ENCODE measurements around the gene PCDHA6. TPM values are rescaled to one million over a fixed set of nuclear protein-coding genes. Genes with fewer than 3 reads are reported as not detected.
"Not testable (repeated sequence)": the region's sequence is repeated elsewhere in the genome, so short reads cannot be mapped to it uniquely, and the experiment has no call there.

The PCDHA6 gene
- total and polyA plus RNA-seq, 2 of the 8 experiments (the other 6 are each of a cell fraction or from before 2014, with no cell fraction given) = 0.71 to 7.1 TPM

DNA sequence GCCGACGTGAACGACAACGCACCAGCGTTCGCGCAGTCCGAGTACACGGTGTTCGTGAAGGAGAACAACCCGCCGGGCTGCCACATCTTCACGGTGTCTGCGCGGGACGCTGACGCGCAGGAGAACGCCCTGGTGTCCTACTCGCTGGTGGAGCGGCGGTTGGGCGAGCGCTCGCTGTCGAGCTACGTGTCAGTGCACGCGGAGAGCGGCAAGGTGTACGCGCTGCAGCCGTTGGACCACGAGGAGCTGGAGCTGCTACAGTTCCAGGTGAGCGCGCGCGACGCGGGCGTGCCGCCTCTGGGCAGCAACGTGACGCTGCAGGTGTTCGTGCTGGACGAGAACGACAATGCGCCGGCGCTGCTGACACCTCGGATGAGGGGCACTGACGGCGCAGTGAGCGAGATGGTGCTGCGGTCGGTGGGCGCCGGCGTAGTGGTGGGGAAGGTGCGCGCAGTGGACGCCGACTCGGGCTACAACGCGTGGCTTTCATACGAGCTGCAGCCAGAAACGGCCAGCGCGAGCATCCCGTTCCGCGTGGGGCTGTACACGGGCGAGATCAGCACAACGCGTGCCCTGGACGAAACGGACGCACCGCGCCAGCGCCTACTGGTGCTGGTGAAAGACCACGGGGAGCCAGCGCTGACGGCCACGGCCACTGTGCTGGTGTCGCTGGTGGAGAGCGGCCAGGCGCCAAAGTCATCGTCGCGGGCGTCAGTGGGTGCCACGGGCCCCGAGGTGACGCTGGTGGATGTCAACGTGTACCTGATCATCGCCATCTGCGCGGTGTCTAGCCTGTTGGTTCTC lies 22.3 kb downstream of the PCDHA6 start:
- H3K4me2 ChIP-seq (ENCODE audit: insufficient read depth in 1 of 2, low read depth in 2 of 2, low read length in 2 of 2); DNase-seq (ENCODE audit: low read depth in 1 of 2, low spot score in 2 of 2); H3K23ac ChIP-seq (ENCODE audit: insufficient read length); FAIRE-seq; H3K27me3 ChIP-seq (replicated peaks in 1 of 4; ENCODE audit: control insufficient read depth in 3 of 4, extremely low read depth in 1 of 4, insufficient read depth in 3 of 4, low read length in 3 of 4); H3K4ac ChIP-seq (replicated peaks; ENCODE audit: insufficient read length, low read depth, low read length); H4K8ac ChIP-seq (ENCODE audit: extremely low read depth, insufficient read depth, low read length); H2AK5ac ChIP-seq (ENCODE audit: low read depth, low read length); H3K4me3 ChIP-seq (ENCODE audit: extremely low read depth in 1 of 4, insufficient read depth in 2 of 4, low read depth in 3 of 4, low read length in 4 of 4); H3K4me1 ChIP-seq (replicated peaks in 1 of 4; ENCODE audit: control insufficient read depth in 3 of 4, insufficient read depth in 4 of 4, low read length in 3 of 4); H3K27ac ChIP-seq (ENCODE audit: low read depth, low read length); H4K5ac ChIP-seq (ENCODE audit: insufficient read length, low read depth, low read length); H3K79me2 ChIP-seq (ENCODE audit: control insufficient read depth in 1 of 2, insufficient read depth in 2 of 2, low read length in 2 of 2); H2BK120ac ChIP-seq (replicated peaks; ENCODE audit: low read depth, low read length); H3K14ac ChIP-seq (ENCODE audit: insufficient read length); H3K79me1 ChIP-seq (ENCODE audit: low read depth, low read length); H3K9ac ChIP-seq (replicated peaks in 1 of 4; ENCODE audit: extremely low read depth in 1 of 4, low read depth in 3 of 4, low read length in 3 of 4); H2BK12ac ChIP-seq (ENCODE audit: low read depth, low read length); H4K91ac ChIP-seq (replicated peaks; ENCODE audit: insufficient read length, low read length); H3K23me2 ChIP-seq (ENCODE audit: low read depth, low read length); H4K20me1 ChIP-seq (replicated peaks in 1 of 2; ENCODE audit: control insufficient read depth in 1 of 2, insufficient read depth in 2 of 2, low read length in 2 of 2); POLR2A ChIA-PET (ENCODE audit: partially characterized antibody); H2AFZ ChIP-seq (ENCODE audit: low read length); H2BK5ac ChIP-seq (ENCODE audit: low read depth, low read length); H2BK15ac ChIP-seq (ENCODE audit: low read length); H2BK20ac ChIP-seq (ENCODE audit: low read length); H3K56ac ChIP-seq (replicated peaks; ENCODE audit: insufficient read length, low read depth, low read length); H3K18ac ChIP-seq (ENCODE audit: extremely low read depth, low read length); H3K9me3 ChIP-seq (ENCODE audit: insufficient read depth in 2 of 2, low read depth in 1 of 2, low read length in 1 of 2): not testable (repeated sequence)
- WGBS, 2 experiments (ENCODE audit: extremely low coverage in 1 of 2, insufficient coverage in 1 of 2, insufficient read length in 1 of 2, insufficient replicate concordance in 2 of 2, low coverage in 1 of 2, low lambda C conversion rate in 2 of 2, missing lambda C conversion rate in 1 of 2) = 97% methylated on average over 29 of the region's 101 CpGs; no CpG with 5 or more reads in 1 of the 2 experiments
- peaks cover 0 to 10% (median 0%) of the 10 kb centered on the region in 4 experiments; a peak in 1 of 8 replicates for H3K36me3 ChIP-seq (ENCODE audit: control insufficient read depth in 2 of 4, insufficient read depth in 4 of 4, low read length in 3 of 4)
- CTCF ChIA-PET (ENCODE audit: partially characterized antibody) = interaction anchor here (1.5 kb wide), 1 partner anchor 16 kb away, joined by 4 read pairs; the partner anchor contains the start of gene PCDHA7
